ENCODE measurements around the gene PLOD1. TPM values are rescaled to one million over a fixed set of nuclear protein-coding genes. Genes with fewer than 3 reads are reported as not detected.

Gene PLOD1
- total RNA-seq, 1 donor from 2014 or later: 204 TPM

DNA sequence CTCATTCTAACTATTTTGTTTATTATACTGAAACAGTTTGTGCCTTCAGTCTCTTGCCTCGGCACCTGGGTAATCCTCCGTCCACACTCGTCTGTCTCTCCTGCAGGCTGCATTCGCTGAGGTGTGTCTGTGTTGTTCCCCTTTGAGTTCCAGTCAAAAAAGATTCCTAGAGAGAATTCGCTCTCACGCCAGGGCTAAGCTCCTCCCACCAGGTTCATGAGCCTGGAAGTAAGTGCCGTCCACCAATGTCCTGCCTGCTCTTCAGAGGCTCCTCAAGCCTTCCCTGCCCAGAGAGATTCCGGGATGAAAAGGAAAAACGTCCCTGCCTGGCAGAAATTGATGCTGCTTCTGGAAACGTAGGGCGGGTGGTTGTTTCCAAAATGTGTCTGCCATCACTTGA is 21.2 kb upstream of the PLOD1 start:
- Mint-ChIP-seq H3K4me3 (ENCODE audit: unreplicated experiment) (no peak overlapping the region), H3K27ac (ENCODE audit: unreplicated experiment) (no peak overlapping the region), H3K27me3 (ENCODE audit: unreplicated experiment) (no peaks in the 10 kb centered on the region), H3K36me3 (ENCODE audit: unreplicated experiment) (no peaks in the 10 kb centered on the region), H3K9me3 (ENCODE audit: unreplicated experiment) (no peaks in the 10 kb centered on the region), H3K4me1 (ENCODE audit: unreplicated experiment) (peaks cover 8% of the 10 kb centered on the region)
- no peak for DNase-seq (ENCODE audit: extremely low spot score, unreplicated experiment)
- no peak for TF ChIP-seq CTCF (IDR thresholded peaks at IDR 0.05)

DNA sequence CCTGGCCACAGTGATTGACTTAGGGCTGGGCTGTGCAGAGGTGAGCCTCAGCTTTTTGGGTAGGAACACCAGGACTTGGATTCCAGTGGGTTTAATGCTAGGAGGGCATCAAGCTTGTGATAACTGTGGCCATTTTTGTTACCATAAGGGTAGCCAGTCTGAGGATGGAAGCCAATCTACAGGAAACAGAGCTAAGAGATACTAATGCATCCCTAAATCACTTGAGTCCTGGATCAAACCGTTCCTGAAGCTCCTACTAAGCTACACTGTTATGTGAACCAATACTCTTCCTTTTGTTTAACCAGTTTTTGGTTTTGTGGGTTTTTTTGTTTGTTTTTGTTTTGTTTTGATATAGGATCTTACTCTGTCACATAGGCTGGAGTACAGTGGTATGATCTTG is 20.5 kb upstream of the PLOD1 start:
- H3K4me3 Mint-ChIP-seq (ENCODE audit: unreplicated experiment): no peak overlapping the region
- H3K27me3 Mint-ChIP-seq (ENCODE audit: unreplicated experiment): no peaks in the 10 kb centered on the region
- peaks cover 6% of the 10 kb centered on the region for H3K4me1 Mint-ChIP-seq (ENCODE audit: unreplicated experiment)

DNA sequence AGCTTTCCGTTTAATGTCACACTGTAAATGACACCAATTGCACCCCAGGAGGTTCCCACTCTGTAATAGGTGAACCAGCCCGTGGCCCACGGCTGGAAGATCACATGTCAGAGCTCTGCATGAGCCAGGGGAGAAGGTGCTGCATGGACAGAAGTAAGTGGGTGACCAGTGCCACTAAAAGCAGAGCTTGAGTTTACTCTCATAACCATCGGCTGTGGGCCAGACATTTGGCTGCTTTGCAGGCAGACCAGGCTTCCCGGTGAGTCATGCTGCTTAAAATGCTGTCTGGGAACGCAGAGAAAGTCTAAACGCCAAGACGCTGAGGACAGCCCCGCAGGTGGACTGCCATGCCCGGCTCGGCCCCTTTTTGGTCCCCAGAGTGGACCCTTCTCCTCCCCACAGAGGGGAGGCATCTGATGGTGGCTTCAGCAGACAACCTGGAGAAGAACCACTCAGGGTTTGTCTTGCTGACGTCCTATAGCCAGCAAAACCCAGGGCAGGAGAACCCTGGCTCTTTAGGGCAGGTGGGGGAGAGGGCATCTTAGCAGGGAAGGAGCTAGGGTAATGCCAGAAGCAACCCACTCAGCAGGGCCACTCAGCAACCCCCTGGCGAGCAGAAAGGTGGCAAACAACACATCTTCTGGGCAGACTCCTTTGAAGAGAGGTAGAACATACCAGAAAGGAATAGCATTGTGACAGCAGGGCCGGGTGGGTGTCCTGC is 15.6 kb upstream of the PLOD1 start:
- DNase-seq (ENCODE audit: extremely low spot score, unreplicated experiment): no peak
- no peak for TF ChIP-seq CTCF (IDR thresholded peaks at IDR 0.05)
- H3K36me3 Mint-ChIP-seq (ENCODE audit: unreplicated experiment): peaks cover 10% of the 10 kb centered on the region
- H3K4me1 Mint-ChIP-seq (ENCODE audit: unreplicated experiment): peaks cover 7% of the 10 kb centered on the region
- H3K27me3 Mint-ChIP-seq (ENCODE audit: unreplicated experiment): no peaks in the 10 kb centered on the region
- no peaks in the 10 kb centered on the region for H3K9me3 Mint-ChIP-seq (ENCODE audit: unreplicated experiment)
- no peak overlapping the region for H3K4me3 Mint-ChIP-seq (ENCODE audit: unreplicated experiment)
- no peak overlapping the region for H3K27ac Mint-ChIP-seq (ENCODE audit: unreplicated experiment)

More for the DNA sequence above, 20.5 kb upstream of the PLOD1 start:
- no peak overlapping the region for H3K27ac Mint-ChIP-seq (ENCODE audit: unreplicated experiment)
- DNase-seq (ENCODE audit: extremely low spot score, unreplicated experiment): no peak
- no peaks in the 10 kb centered on the region for H3K9me3 Mint-ChIP-seq (ENCODE audit: unreplicated experiment)
- no peaks in the 10 kb centered on the region for H3K36me3 Mint-ChIP-seq (ENCODE audit: unreplicated experiment)
- no peak for TF ChIP-seq CTCF (IDR thresholded peaks at IDR 0.05)

- peaks cover 12% of the 10 kb centered on the region for H3K36me3 Mint-ChIP-seq (ENCODE audit: unreplicated experiment)
- no peak overlapping the region for H3K4me3 Mint-ChIP-seq (ENCODE audit: unreplicated experiment)
- no peak for DNase-seq (ENCODE audit: extremely low spot score, unreplicated experiment)
- no peaks in the 10 kb centered on the region for H3K9me3 Mint-ChIP-seq (ENCODE audit: unreplicated experiment)
- H3K27ac Mint-ChIP-seq (ENCODE audit: unreplicated experiment): no peak overlapping the region
- TF ChIP-seq CTCF (IDR thresholded peaks at IDR 0.05): no peak
- peaks cover 14% of the 10 kb centered on the region for H3K4me1 Mint-ChIP-seq (ENCODE audit: unreplicated experiment)
- H3K27me3 Mint-ChIP-seq (ENCODE audit: unreplicated experiment): no peaks in the 10 kb centered on the region
These were observed 14.9 kb upstream of the PLOD1 start for GRCh38 chr1:11919621-11920020.

- H3K4me1 Mint-ChIP-seq (ENCODE audit: unreplicated experiment): peaks cover 20% of the 10 kb centered on the region
- H3K27me3 Mint-ChIP-seq (ENCODE audit: unreplicated experiment): no peaks in the 10 kb centered on the region
- no peaks in the 10 kb centered on the region for H3K9me3 Mint-ChIP-seq (ENCODE audit: unreplicated experiment)
- H3K4me3 Mint-ChIP-seq (ENCODE audit: unreplicated experiment): no peak overlapping the region
- TF ChIP-seq CTCF (IDR thresholded peaks at IDR 0.05): no peak
- H3K27ac Mint-ChIP-seq (ENCODE audit: unreplicated experiment): no peak overlapping the region
- peaks cover 12% of the 10 kb centered on the region for H3K36me3 Mint-ChIP-seq (ENCODE audit: unreplicated experiment)
- no peak for DNase-seq (ENCODE audit: extremely low spot score, unreplicated experiment)
These were observed 14.1 kb upstream of the PLOD1 start for GRCh38 chr1:11920239-11920903.
